Ishikawa (cell line): ENCODE results near the gene EGFL7.

ENCODE experiments used
- EGR1 ChIP-seq: IDR thresholded peaks from 2 replicates; pipeline ENCODE4 v1.6.1; 2012
- EP300 ChIP-seq: IDR thresholded peaks from 2 replicates; pipeline ENCODE4 v1.6.1; 2012; ENCODE audit warnings: borderline replicate concordance
- YY1 ChIP-seq: IDR thresholded peaks from 2 replicates; pipeline ENCODE4 v1.6.1; 2012; ENCODE audit warnings: low read depth

DNA sequence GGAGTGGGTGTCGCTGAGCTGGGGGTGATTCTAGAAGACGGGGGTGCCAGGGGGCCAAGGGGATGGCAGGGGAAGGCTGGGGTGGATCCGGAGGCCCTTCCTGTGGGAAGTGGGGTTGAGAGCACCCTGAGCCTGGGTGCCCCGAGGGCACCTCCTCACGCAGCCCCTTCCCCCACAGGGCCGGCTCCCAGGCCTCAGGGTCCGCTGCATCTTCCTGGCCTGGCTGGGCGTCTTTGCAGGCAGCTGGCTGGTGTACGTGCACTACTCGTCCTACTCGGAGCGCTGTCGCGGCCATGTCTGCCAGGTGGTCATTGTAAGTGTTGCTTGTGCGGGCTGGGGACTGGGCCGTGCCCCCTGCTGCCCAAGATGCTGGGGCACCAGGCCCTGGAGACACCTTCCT is 54.7 kb downstream of the EGFL7 start:
- no peak for TF ChIP-seq EP300
- TF ChIP-seq YY1 = no peak
- TF ChIP-seq EGR1 = no peak
